Measurements from ENCODE around the gene ANO9.

The ANO9 gene

GRCh38 chr11:369336-370018 lies 72.3 kb downstream of the ANO9 start, which contains the start of gene B4GALNT4:
B4GALNT4 (plus strand) TSS chr11:369499; CDS start chr11:369804, 305 bp downstream.
- no peak for DNase-seq (ENCODE audit: low spot score)

- DNase-seq (ENCODE audit: low spot score) = no peak
These were observed 73.1 kb downstream of the ANO9 start for GRCh38 chr11:368414-369335.

- DNase-seq (ENCODE audit: low spot score) = no peak
These were observed 73.8 kb downstream of the ANO9 start for GRCh38 chr11:367956-368413.

Measured in germinal center (tissue), 1 donor.